Urinary bladder (tissue), 4 donors: ENCODE results near the gene CMIP. TPM values are rescaled to one million over a fixed set of nuclear protein-coding genes. Genes with fewer than 3 reads are reported as not detected.

Experiments used
- DNase-seq: peaks from one replicate; pipeline ENCODE4 v3.0.0-alpha.2; 2015; ENCODE audit errors: extremely low spot score
- H3K27ac ChIP-seq: one replicate; pipeline ENCODE4 v1.5.1; 2013; ENCODE audit warnings: low read depth, mild to moderate bottlenecking, moderate library complexity
- H3K36me3 ChIP-seq: one replicate; pipeline ENCODE4 v1.6.1; 2013; ENCODE audit warnings: mild to moderate bottlenecking, moderate library complexity; ENCODE audit not compliant: insufficient read depth
- H3K4me1 ChIP-seq: one replicate; pipeline ENCODE4 v1.6.1; 2013; ENCODE audit warnings: mild to moderate bottlenecking, moderate library complexity; ENCODE audit not compliant: insufficient read depth
- H3K4me3 ChIP-seq: one replicate; pipeline ENCODE4 v1.5.1; 2013; ENCODE audit warnings: low read depth, low read length
- WGBS: extraction: QIAGEN DNeasy Blood & Tissue Kit; methylation state at CpG from one replicate; pipeline ENCODE4 v1.1.7; 2013; 5-methylcytosine and 5-hydroxymethylcytosine counted together
- polyA plus RNA-seq: library from polyadenylated mRNA; stranded (reverse); fragments of 200-250 nt; gene quantifications from one replicate; pipeline ENCODE4 v1.2.3, GENCODE V29; 2013
- total RNA-seq: library from RNA; depleted of rRNA; stranded (reverse); fragments of >200 nt; gene quantifications from one replicate; pipeline ENCODE4 v1.2.3, GENCODE V29; 2014
- donor health status: healthy with polysubstance abuse.
- donor health status: healthy.

Gene CMIP
- total and polyA plus RNA-seq, 2 donors = 21.7 to 29.4 TPM

GRCh38 chr16:81654346-81654745, 209.7 kb downstream of the CMIP start:
- Histone ChIP-seq H3K36me3 (peaks cover 3% of the 10 kb centered on the region), H3K4me1 (no peaks in the 10 kb centered on the region), H3K27ac (no peak overlapping the region), H3K4me3 (no peak overlapping the region)
- 66% methylated on average over 1 of the region's 1 CpG for WGBS
- DNase-seq = no peak

DNA sequence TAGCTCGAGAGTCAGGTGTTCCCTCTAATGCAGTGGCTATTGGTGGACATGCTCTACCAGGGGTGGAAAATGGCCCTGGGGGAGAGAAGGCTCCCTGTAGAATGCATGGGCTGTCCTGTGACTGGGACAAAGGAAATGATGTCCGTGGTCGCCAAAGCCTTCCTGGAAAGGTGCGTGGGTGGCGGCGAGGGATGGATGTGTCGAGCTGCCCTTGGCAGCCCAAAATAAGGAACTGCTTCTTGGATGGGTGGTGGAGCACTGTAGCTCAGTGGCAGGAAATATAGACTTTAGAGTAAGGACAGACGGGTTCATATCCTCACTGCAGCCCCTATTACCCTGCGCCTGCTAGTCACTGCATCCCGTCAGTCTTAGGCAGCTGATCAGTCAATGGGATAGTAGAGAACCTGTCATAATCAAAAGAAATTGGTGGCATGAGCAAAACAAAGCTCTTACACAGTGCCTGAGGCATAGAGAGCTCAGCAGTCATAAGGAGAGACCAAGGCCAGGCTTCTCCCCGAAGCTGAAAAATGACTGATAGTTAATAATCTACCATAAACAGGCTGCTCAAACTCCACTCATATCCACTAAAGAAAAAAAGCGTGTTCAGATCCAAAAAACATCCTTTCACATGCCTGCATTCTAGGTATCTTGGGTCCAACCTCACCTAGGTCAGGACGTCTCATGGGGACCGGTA, 211.0 kb downstream of the CMIP start:
- Histone ChIP-seq H3K4me3 (no peak overlapping the region), H3K27ac (no peak overlapping the region), H3K4me1 (no peaks in the 10 kb centered on the region), H3K36me3 (peaks cover 3% of the 10 kb centered on the region)
- DNase-seq = no peak
- WGBS = 89% methylated on average over 14 of the region's 14 CpGs

DNA sequence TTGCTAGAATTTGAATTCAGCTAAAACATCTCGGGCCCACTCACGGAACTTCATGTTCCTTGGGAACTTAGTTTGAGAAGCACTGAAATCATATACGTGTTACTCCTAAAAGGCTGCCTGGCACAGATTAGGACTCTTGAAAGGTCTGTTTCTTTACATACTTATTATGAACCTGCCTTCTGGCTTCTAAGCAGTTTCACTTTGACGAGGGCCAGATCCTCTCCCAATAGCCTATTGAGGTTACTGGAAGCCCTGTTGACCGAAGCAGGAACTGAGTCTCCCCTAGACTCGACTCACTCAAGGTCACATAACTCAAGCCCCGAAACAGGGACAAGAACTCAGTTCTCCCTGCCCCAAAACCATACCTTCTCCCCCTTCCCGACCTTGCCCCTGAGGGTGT, 212.6 kb downstream of the CMIP start:
- Histone ChIP-seq H3K27ac (peak overlapping the region; percentile 12), H3K4me1 (no peaks in the 10 kb centered on the region), H3K4me3 (no peak overlapping the region), H3K36me3 (peaks cover 3% of the 10 kb centered on the region)
- WGBS = 79% methylated on average over 8 of the region's 8 CpGs
- no peak for DNase-seq

GRCh38 chr16:81657781-81658180, 213.2 kb downstream of the CMIP start:
- 78% methylated on average over 13 of the region's 13 CpGs for WGBS
- DNase-seq = no peak
- no peak overlapping the region for H3K27ac ChIP-seq
- H3K36me3 ChIP-seq = peaks cover 3% of the 10 kb centered on the region
- H3K4me1 ChIP-seq = no peaks in the 10 kb centered on the region
- H3K4me3 ChIP-seq = no peak overlapping the region

- Histone ChIP-seq H3K4me1 (no peaks in the 10 kb centered on the region), H3K27ac (no peak overlapping the region), H3K36me3 (no peaks in the 10 kb centered on the region), H3K4me3 (no peak overlapping the region)
- DNase-seq = no peak
- 95% methylated on average over 4 of the region's 4 CpGs for WGBS
Measured at GRCh38 chr16:81658373-81658772, 213.8 kb downstream of the CMIP start.

GRCh38 chr16:81659249-81659648, 214.6 kb downstream of the CMIP start:
- Histone ChIP-seq H3K4me3 (no peak overlapping the region), H3K36me3 (no peaks in the 10 kb centered on the region), H3K27ac (no peak overlapping the region), H3K4me1 (no peaks in the 10 kb centered on the region)
- DNase-seq = no peak
- over 99% methylated on average over 2 of the region's 2 CpGs for WGBS

DNA sequence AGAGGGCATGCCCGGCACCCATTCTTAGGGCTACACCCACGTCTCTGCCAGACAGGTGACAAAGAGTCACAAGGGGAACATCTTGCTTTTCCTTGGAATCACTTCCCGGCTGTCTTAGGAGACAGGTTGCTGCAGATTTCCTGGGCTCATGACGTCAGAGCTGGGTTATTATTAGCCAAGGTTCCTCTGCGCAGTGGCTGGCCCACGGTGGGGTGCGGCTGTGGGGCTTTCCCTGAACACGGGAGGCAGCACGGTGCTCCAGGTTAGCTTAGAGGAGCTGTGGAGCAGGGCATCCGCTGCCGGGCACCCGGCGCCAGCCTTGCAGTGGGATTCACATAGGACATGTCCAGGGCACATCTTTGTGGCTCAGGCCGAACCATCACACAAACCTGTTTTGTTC, 216.5 kb downstream of the CMIP start:
- H3K4me3 ChIP-seq = no peak overlapping the region
- H3K36me3 ChIP-seq = peaks cover 3% of the 10 kb centered on the region
- no peak for DNase-seq
- no peaks in the 10 kb centered on the region for H3K4me1 ChIP-seq
- 92% methylated on average over 14 of the region's 14 CpGs for WGBS
- H3K27ac ChIP-seq = no peak overlapping the region

DNA sequence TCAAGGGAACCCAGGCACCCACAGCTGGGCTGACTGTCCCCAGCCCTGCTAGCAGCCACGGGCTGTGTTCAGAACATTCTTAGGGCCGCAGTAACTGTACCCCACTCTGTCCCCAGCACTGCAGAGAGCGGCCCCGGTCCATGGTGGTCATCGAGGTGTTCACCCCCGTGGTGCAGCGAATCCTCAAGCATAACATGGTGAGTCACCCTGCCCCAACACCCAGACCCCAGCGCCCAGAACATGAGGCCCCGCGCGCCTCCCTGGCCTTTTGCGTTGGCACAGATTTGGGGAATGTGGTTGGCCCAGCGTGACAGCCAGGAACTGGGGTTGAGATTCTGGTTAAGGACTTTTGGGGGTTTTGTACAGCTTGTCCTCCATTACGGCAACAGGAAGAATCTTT, 219.5 kb downstream of the CMIP start:
- no peak overlapping the region for H3K4me3 ChIP-seq
- WGBS = 97% methylated on average over 14 of the region's 14 CpGs
- DNase-seq = no peak
- no peaks in the 10 kb centered on the region for H3K4me1 ChIP-seq
- no peak overlapping the region for H3K27ac ChIP-seq
- peaks cover 3% of the 10 kb centered on the region for H3K36me3 ChIP-seq

DNA sequence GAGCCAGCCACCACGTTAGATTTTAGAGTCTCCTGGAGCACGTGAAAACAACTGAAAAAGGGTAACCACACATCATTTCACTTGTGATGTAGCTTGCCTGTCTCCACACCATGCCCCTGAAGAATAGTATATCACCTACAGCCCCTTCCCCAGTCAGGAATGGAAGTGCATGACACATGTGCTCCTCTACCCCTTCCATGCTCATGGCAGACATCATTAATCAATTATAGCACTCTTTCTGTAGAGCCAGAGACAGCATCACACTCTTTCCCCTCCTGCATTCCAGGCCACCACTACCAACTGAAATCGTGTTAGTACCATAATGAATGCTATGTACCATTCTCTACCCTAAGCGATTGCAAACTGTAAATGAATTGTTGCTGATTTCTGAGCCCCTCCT, 221.0 kb downstream of the CMIP start:
- H3K4me1 ChIP-seq = no peaks in the 10 kb centered on the region
- H3K4me3 ChIP-seq = no peak overlapping the region
- H3K27ac ChIP-seq = no peak overlapping the region
- WGBS = 84% methylated on average over 4 of the region's 4 CpGs
- DNase-seq = no peak
- peaks cover 3% of the 10 kb centered on the region for H3K36me3 ChIP-seq

GRCh38 chr16:81666113-81666512, 221.5 kb downstream of the CMIP start:
- DNase-seq = no peak
- H3K4me1 ChIP-seq = no peaks in the 10 kb centered on the region
- peaks cover 3% of the 10 kb centered on the region for H3K36me3 ChIP-seq
- H3K27ac ChIP-seq = no peak overlapping the region
- no peak overlapping the region for H3K4me3 ChIP-seq
- WGBS = 75% methylated on average over 7 of the region's 7 CpGs

- DNase-seq = no peak
- H3K4me1 ChIP-seq = no peaks in the 10 kb centered on the region
- no peak overlapping the region for H3K4me3 ChIP-seq
- 81% methylated on average over 23 of the region's 23 CpGs for WGBS
- peaks cover 5% of the 10 kb centered on the region for H3K36me3 ChIP-seq
- no peak overlapping the region for H3K27ac ChIP-seq
Measured at GRCh38 chr16:81668243-81669097, 223.9 kb downstream of the CMIP start.

DNA sequence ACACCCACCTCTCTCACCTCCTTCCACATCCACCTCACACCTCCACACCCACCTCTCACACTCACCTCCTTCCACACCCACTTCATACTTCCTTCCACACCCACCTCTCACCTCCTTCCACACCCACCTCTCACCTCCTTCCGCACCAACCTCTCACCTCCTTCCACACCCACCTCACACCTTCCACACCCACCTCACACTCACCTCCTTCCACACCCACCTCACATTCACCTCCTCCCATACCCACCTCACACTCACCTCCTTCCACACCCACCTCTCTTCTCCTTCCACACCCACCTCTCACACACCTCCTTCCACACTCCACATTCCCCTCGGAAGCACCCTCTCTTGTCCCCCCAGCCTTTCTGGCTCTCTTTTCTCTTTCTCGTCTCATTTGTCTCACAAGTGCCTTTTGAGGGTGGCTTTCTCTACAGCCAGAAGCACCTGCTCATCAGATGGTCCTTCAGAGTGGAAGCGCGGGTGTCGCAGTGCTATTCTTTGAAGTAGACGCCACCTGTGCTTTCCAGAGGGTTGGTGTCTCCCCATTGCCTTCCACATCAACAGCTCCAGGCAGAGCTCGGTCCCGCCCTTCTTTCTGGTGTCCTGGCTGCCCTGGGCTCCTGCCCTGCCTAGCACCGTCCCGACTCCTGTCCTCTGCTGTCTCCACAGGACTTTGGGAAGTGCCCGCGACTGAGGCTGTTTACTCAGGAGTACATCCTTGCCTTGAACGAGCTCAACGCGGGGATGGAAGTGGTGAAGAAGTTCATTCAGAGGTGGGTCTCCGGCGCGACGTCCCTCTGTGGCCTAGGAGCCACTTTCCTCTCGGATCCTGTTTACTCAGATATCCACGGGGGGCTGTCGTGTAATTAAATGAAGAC, 225.1 kb downstream of the CMIP start:
- peaks cover 5% of the 10 kb centered on the region for H3K36me3 ChIP-seq
- WGBS = 94% methylated on average over 23 of the region's 23 CpGs
- DNase-seq = no peak

DNA sequence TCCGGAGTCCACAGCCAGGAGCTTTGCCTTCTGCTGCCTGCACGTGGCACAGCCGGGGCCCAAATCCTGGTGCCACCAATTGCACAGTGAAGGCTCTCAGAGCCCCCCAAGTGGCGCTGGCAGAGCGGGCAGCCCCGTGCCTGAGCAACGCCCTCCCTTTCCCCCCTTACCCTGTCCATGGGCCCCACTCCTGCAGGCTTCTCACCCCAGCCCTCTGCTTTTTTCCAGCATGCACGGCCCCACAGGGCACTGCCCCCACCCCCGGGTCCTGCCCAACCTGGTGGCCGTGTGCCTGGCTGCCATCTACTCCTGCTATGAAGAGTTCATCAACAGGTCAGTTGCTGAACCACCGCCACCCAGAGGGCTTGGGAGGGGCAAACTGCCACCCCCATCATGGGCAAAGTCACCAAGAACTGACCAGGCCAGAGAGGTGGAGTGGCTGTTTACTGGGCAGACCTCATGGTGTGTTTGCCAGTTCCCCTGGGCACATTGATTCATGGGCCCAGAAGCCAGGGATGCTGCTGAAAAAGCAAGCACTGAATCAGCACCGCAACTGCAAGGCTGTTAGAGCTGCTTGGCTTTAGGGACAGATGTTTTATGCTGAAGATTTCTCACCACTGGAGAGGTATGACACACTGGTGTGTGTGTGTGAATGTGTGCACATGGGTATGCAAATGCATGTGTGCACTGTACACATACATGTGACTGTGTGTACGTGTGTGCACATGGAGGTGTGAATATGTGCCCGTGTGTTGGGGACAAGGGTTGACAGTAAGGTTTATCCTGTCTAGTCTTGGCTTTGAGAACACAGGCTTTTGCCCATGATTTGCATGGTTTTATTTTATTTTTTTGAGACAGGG, 227.4 kb downstream of the CMIP start:
- DNase-seq = no peak
- 95% methylated on average over 14 of the region's 14 CpGs for WGBS
- no peaks in the 10 kb centered on the region for H3K4me1 ChIP-seq
- no peak overlapping the region for H3K4me3 ChIP-seq
- H3K27ac ChIP-seq = no peak overlapping the region
- peaks cover 2% of the 10 kb centered on the region for H3K36me3 ChIP-seq

More for the DNA sequence above, 225.1 kb downstream of the CMIP start:
- Histone ChIP-seq H3K4me1 (no peaks in the 10 kb centered on the region), H3K4me3 (no peak overlapping the region), H3K27ac (no peak overlapping the region)
